Suppressor macrophage treated with lipopolysaccharide for 4 hours (primary cell): ENCODE results near the gene CLDN17.

ENCODE experiments used
- DNase-seq: peaks from one replicate; pipeline ENCODE4 v3.0.0-alpha.2; 2020

Gene CLDN17

DNA sequence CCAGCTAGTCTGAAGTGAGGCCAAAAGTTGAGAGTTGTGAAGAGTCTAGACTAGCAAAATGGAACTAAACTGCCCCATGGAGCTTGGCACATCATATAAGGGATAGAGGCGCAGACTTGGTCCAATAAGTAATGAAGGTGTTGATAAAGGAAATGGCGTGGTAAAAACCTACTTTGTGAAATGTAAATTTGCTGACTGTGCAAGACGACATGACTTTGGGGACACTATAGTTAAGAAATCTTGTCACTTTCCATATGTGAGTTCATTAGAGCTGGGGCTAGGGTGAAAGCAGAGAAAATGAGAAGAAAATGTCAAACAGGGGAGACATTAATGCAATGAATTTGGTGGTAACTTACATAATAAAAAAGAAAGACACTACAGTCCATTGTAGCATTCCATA lies 50.1 kb downstream of the CLDN17 start:
- no peak for DNase-seq
